CD4-positive, alpha-beta T cell treated with Interleukin-21 for 1 hour (primary cell): Measurements from ENCODE around the gene NDUFA1.
"Not testable (repeated sequence)": the region's sequence is repeated elsewhere in the genome, so short reads cannot be mapped to it uniquely, and the experiment has no call there.

Experiments
- DNase-seq: peaks from one replicate; pipeline ENCODE4 v3.0.0-alpha.2; 2020

NDUFA1 gene

GRCh38 chrX:119871599-119872395, at the start of gene NDUFA1, which contains the start of gene RNF113A:
Gene NDUFA1 (plus strand): TSS chrX:119871832. CDS start chrX:119871912, 80 bp downstream.
Gene RNF113A (minus strand): TSS chrX:119871733. CDS start chrX:119871613, 120 bp downstream.
- peak; percentile 89 for DNase-seq

GRCh38 chrX:119824221-119824620, 47.4 kb upstream of the NDUFA1 start:
- DNase-seq: not testable (repeated sequence)

DNA sequence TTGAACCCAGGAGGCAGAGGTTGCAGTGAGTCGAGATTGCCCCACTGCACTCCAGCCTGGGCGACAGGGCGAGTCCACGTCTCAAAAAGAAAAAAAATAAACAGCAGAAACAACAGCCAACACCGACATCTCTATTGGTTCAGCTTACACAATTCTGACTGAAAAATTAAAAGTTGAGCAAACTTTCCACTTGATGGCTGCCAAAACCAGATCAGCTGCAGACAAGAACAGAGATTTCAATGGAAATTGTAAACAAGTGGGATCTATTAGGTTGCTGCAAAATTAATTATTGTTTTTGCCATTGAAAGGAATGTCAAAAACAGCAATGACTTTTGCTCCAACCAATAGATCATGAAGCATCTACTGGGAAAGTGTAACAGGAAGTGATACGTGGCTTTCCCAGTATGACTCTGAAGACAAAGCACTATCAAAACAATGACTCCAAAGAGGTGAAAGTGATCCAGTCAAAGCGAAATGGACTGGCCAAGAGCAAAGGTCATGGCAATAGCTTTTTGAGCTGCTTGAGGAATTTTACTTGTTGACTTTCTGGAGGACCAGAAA, 45.2 kb upstream of the NDUFA1 start:
- no peak for DNase-seq

DNA sequence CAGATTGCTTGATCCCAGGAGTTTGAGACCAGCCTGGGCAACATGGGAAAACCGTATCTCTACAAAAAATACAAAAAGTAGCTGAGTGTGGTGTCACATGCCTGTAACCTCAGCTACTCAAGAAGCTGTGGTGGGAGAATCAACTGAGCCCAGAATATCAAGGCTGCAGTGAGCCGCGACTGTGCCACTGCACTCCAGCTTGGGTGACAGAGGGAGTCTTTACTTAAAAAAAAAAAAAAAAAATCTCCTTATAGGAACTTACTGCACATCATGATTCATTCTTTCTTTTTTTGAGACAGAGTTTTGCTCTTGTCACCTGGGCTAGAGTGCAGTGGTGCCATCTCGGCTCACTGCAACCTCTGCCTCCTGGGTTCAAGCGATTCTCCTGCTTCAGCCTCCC, 43.2 kb upstream of the NDUFA1 start:
- DNase-seq: no peak

DNA sequence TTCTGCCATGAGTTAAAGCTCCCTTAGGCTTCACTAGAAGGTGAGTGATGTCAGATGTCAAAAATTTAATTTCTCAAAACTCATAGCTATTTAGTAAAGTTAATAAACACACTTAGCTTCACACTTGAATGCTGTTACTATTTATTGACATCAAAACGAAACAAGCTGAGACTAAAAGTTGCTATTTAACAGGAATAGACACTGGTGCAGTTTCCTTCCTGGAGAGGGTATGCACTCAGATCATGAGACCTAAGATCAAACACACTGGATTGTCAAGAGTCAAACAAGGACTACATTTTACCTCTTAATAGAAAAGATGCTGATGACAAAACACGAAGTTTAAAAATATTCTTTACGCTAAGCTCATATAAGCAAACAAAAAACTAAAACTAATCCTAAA, 37.7 kb upstream of the NDUFA1 start:
- DNase-seq: no peak

DNA sequence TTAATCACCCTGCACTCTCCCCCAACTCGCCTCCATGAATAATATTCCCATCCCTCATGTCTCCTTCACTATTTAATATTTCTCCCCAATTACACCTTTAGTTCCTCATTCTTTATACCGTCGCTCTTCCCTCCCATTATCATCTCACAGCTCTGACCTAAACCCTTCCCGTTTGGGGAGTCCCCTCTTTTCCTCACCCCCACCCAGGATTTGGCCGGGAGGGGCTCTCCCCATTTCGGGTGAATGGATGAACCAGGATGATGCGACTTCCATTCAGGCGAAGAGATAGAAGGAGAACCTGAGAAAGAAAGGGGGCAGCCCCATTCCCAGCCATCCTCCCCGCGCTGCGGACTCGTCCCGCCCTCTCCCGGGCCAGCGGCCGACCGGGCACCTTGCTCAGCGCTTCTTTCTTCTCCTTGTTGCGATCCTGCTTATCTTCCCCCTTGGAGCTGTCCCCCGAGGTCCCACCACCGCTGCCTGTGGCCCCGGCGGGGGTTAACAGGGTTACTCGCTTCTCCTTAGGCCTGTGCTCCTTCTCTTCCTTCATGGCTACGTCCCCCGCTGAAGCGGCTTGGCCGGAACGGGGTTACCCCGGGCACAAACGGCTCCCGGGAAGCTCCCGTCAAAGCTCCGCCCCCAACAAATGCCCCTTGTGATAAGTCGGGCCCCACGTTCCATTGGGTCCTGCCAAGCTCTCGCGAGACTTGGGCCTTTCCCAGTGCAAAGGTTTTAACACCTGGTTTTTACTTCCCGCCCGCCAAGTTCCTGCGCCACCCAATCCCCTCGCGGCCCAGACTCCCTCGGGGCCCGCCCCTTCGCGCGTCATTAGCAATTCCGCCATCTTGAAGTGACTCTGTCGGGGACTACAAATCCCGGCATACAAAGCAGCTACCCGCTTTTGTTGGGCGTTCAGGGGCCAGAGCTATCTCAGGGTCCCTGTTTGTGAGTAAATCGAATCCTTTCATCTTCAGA, 19.0 kb upstream of the NDUFA1 start, which contains the start of gene UPF3B:
TSS of gene UPF3B (minus strand) at position 582 of the 972 bp plus-strand sequence. CDS start at position 547, 35 bp downstream.
- peak; percentile 96 for DNase-seq

GRCh38 chrX:119853444-119853843, 18.2 kb upstream of the NDUFA1 start:
- DNase-seq: no peak

GRCh38 chrX:119870626-119871131, 953 bp upstream of the NDUFA1 start:
- peak; percentile 30 for DNase-seq

GRCh38 chrX:119871245-119871598, 410 bp upstream of the NDUFA1 start:
- DNase-seq: no peak

DNA sequence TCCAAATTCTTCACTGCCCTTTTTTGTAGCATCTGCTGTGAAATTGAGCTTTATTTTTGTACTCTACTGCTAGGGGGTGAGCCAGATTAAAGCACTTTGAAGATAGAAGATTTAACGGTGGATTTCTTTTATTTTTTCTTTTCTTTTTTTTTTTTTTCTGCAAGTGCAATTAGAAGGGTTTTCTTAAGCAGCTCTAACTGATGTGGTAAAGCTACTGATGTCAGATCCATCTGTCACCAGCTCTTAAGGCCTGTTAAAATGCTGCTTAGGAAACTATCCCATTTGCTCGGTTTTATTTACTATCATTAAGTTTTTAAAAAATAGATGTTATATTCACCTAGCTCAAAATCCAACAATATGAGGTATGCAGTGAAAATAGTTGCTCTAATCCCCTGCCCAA, 7.1 kb downstream of the NDUFA1 start:
- DNase-seq: no peak

GRCh38 chrX:119880076-119880475, 8.4 kb downstream of the NDUFA1 start:
- peak; percentile 25 for DNase-seq

DNA sequence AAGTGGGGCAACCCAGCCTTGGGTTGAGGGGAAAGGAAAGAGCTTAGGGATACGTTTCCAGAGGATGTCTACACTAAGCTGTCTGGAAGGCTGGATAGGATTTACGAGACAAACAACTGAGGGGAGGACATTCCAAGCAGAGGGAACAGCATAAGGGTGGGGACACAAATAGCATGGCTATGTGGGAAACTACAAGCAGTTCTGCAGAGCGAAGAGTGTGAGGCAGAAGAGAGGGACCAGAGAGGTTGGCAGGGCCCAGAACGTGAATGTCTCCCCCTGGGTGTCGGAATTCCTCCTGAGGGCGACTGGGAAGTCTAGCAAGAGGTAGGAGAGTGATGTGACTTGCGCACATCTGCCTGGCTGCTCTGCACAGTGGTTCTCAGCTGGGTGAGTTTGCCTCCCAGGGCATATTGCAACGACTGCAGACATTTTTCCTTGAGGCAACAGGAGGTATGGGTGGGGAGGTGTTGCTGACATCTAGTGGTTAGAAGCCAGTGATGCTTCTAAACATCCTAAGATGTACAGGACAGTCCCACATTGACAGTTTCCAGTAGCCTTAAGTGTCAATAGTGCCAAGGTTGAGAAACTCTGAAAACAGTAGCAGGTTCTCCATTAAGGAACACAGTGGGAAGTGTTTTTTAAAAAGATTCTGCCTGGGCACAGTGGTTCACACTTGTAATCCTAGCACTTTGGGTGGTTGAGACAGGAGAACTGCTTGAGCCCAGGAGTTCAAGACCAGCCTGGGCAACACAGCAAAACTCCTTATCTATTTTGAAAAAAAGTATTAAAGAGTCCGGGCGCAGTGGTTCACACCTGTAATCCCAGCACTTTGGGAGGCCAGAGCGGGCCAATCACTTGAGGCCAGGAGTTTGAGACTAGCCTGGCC, 9.2 kb downstream of the NDUFA1 start:
- peak; percentile 59 for DNase-seq

GRCh38 chrX:119885554-119886428, 14.2 kb downstream of the NDUFA1 start:
- peak; percentile 73 for DNase-seq

- DNase-seq: peak; percentile 66
Observed at GRCh38 chrX:119887721-119888425, 16.2 kb downstream of the NDUFA1 start.

DNA sequence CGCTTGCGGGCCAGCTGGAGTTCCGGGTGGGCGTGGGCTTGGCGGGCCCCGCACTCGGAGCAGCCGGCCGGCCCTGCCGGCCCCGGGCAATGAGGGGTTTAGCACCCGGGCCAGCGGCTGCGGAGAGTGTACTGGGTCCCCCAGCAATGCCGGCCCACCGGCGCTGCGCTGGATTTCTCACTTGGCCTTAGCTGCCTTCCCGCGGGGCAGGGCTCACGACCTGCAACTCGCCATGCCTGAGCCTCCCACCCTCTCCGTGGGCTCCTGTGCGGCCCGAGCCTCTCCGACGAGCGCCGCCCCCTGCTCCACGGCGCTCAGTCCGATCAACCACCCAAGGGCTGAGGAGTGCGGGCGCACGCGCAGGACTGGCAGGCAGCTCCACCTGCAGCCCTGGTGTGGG, 19.0 kb downstream of the NDUFA1 start:
- not testable (repeated sequence) for DNase-seq

- not testable (repeated sequence) for DNase-seq
Observed at GRCh38 chrX:119891961-119892692, 20.5 kb downstream of the NDUFA1 start.

DNA sequence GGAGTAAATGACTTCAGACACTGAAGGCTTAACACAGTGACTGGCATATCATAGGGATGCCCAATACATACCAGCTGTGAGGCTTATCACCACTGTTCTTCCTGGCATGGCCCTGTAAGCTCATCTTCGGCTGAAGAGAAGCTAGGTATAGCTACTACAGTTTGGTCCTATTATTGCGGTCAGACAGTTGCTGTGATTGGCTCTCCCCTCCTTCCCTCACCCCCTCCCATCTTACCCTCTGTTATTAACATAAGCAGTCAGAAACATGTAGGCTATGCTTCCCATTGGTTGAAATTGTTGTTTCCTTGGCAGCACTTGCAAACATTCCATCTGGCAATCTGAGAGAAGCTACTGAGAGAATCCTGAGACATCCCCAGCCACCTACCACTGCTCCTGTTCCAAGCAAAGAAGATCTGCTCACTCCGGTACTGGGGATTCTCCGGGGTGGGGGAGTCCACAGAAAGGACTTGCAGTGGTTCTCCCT, 24.3 kb downstream of the NDUFA1 start, which contains the start of gene AKAP14:
TSS of gene AKAP14 (plus strand) at position 51 of the 484 bp plus-strand sequence. CDS start 7,331 bp downstream, outside the sequence.
- no peak for DNase-seq

GRCh38 chrX:119899125-119899524, 27.5 kb downstream of the NDUFA1 start:
- DNase-seq: no peak

DNA sequence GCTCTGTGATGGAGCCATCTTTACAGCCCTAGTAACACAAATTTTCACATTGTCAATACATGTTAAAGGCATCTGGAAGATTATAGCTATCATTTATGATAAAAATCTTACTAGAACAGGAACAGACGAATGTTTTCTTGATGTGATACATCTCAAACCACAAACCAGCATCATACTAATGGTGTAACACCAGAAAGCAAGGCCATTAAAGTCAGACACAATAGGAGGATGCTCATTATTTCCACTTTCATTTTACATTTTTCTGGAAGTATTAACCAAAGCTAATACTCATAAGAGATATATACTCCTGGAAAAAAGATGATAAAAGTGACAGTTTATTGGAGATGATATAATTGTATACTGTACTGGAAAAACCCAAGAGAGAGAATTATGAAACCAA, 29.3 kb downstream of the NDUFA1 start:
- DNase-seq: no peak
